Measurements from ENCODE around the gene BCL2L12. TPM values are rescaled to one million over a fixed set of nuclear protein-coding genes. Genes with fewer than 3 reads are reported as not detected.

Gene BCL2L12
- total and polyA plus RNA-seq, 2 of the 13 experiments (the other 11 are each of a cell fraction or from before 2014, with no cell fraction given), result 26.8 to 40.8 TPM

GRCh38 chr19:49664171-49665035 lies 1.3 kb upstream of the BCL2L12 start (continued):
- TF ChIP-seq HDAC1 (CRISPR knock-in tag; IDR thresholded peaks at IDR 0.05) (peak; percentile 62), ZNF724P (CRISPR knock-in tag; IDR thresholded peaks at IDR 0.05; ENCODE audit: borderline replicate concordance) (0 out of 2 replicates have a peak, but pooled peaks have one; percentile 62), ZC3H13 (CRISPR knock-in tag; IDR thresholded peaks at IDR 0.05) (peak; percentile 68), GATAD1 (CRISPR knock-in tag; IDR thresholded peaks at IDR 0.05) (peak; percentile 22; the same call in 1 of the 2 replicates), SMAD3 (CRISPR knock-in tag; IDR thresholded peaks at IDR 0.05) (0 out of 2 replicates have a peak, but pooled peaks have one; percentile 40), LCORL (IDR thresholded peaks at IDR 0.05) (no peak), LCORL (CRISPR knock-in tag; IDR thresholded peaks at IDR 0.05) (peak; percentile 62), MXD3 (CRISPR knock-in tag; IDR thresholded peaks at IDR 0.05) (peak; percentile 50; the same call in 1 of the 2 replicates), SP1 (IDR thresholded peaks at IDR 0.05) (no peak), SP1 (CRISPR knock-in tag; IDR thresholded peaks at IDR 0.05) (peak; percentile 61), PRDM10 (CRISPR knock-in tag; IDR thresholded peaks at IDR 0.05; ENCODE audit: low read depth) (peak; percentile 71; the same call in 1 of the 2 replicates), ZNF256 (CRISPR knock-in tag; conservative IDR thresholded peaks at IDR 0.05) (no peak), ARNT2 (CRISPR knock-in tag; IDR thresholded peaks at IDR 0.05; ENCODE audit: low read depth) (0 out of 2 replicates have a peak, but pooled peaks have one; percentile 43), BATF2 (CRISPR knock-in tag; IDR thresholded peaks at IDR 0.05) (peak; percentile 57; the same call in 1 of the 2 replicates), SP5 (CRISPR knock-in tag; IDR thresholded peaks at IDR 0.05; ENCODE audit: borderline replicate concordance, low read depth) (peak; percentile 51; the same call in 1 of the 2 replicates), TSC22D2 (CRISPR knock-in tag; IDR thresholded peaks at IDR 0.05; ENCODE audit: borderline replicate concordance) (0 out of 2 replicates have a peak, but pooled peaks have one; percentile 40), SNRNP70 (IDR thresholded peaks at IDR 0.05; ENCODE audit: low read depth, low read length) (no peak), ZNF547 (CRISPR knock-in tag; IDR thresholded peaks at IDR 0.05) (peak; percentile 51; the same call in 1 of the 2 replicates), KLF15 (CRISPR knock-in tag; IDR thresholded peaks at IDR 0.05; ENCODE audit: borderline replicate concordance) (0 out of 2 replicates have a peak, but pooled peaks have one; percentile 11), TFDP2 (CRISPR knock-in tag; IDR thresholded peaks at IDR 0.05) (no peak), HNRNPK (IDR thresholded peaks at IDR 0.05; ENCODE audit: low read depth, low read length, poor library complexity, severe bottlenecking) (peak; percentile 36), ZNF784 (CRISPR knock-in tag; IDR thresholded peaks at IDR 0.05; ENCODE audit: borderline replicate concordance) (peak; percentile 41; the same call in 1 of the 2 replicates)

All from HepG2 (cell line).